HEK293 (cell line): Measurements from ENCODE around the gene NPAS2.

Experiments
- FEZF1 ChIP-seq: fragments of 450-650 bp; formaldehyde crosslinking; IDR thresholded peaks from 2 replicates; pipeline ENCODE4 v1.5.1; 2016; ENCODE audit warnings: missing biosample characterization, missing genetic modification characterization
- HOXC10 ChIP-seq: sonication (generic); formaldehyde crosslinking; IDR thresholded peaks from 2 replicates; pipeline ENCODE4 v1.8.1; 2023; ENCODE audit warnings: mild to moderate bottlenecking, missing genetic modification reagents
- KLF16 ChIP-seq: fragments of 450-650 bp; formaldehyde crosslinking; IDR thresholded peaks from 2 replicates; pipeline ENCODE4 v1.5.1; 2017; ENCODE audit warnings: missing biosample characterization, missing genetic modification characterization
- PATZ1 ChIP-seq: fragments of 450-650 bp; formaldehyde crosslinking; IDR thresholded peaks from 2 replicates; pipeline ENCODE4 v1.5.1; 2016; ENCODE audit warnings: missing biosample characterization, missing genetic modification characterization
- PRDM1 ChIP-seq: fragments of 450-650 bp; formaldehyde crosslinking; IDR thresholded peaks from 2 replicates; pipeline ENCODE4; 2016; ENCODE audit warnings: missing biosample characterization, missing genetic modification characterization
- PRDM6 ChIP-seq: fragments of 450-650 bp; formaldehyde crosslinking; IDR thresholded peaks from 2 replicates; pipeline ENCODE4 v1.5.1; 2017; ENCODE audit warnings: missing biosample characterization, missing genetic modification characterization
- TSHZ1 ChIP-seq: fragments of 450-650 bp; formaldehyde crosslinking; IDR thresholded peaks from 2 replicates; pipeline ENCODE4 v1.5.1; 2016; ENCODE audit warnings: missing biosample characterization, missing genetic modification characterization, borderline replicate concordance
- ZBTB20 ChIP-seq: fragments of 450-650 bp; formaldehyde crosslinking; IDR thresholded peaks from 2 replicates; pipeline ENCODE4 v1.5.1; 2016; ENCODE audit warnings: missing biosample characterization, missing genetic modification characterization
- ZBTB21 ChIP-seq: fragments of 450-650 bp; formaldehyde crosslinking; IDR thresholded peaks from 2 replicates; pipeline ENCODE4 v1.5.1; 2017; ENCODE audit warnings: missing biosample characterization, missing genetic modification characterization
- ZNF133 ChIP-seq: fragments of 450-650 bp; formaldehyde crosslinking; IDR thresholded peaks from 2 replicates; pipeline ENCODE4 v1.5.1; 2016; ENCODE audit warnings: missing biosample characterization, missing genetic modification characterization
- ZNF157 ChIP-seq: fragments of 450-650 bp; formaldehyde crosslinking; IDR thresholded peaks from 2 replicates; pipeline ENCODE4 v1.5.1; 2016; ENCODE audit warnings: missing biosample characterization, missing genetic modification characterization
- ZNF18 ChIP-seq: fragments of 450-650 bp; formaldehyde crosslinking; IDR thresholded peaks from 2 replicates; pipeline ENCODE4 v1.5.1; 2016; ENCODE audit warnings: missing biosample characterization, missing genetic modification characterization
- ZNF221 ChIP-seq: fragments of 450-650 bp; formaldehyde crosslinking; IDR thresholded peaks from 2 replicates; pipeline ENCODE4 v1.5.1; 2017; ENCODE audit warnings: missing biosample characterization, missing genetic modification characterization, borderline replicate concordance
- ZNF292 ChIP-seq: fragments of 450-650 bp; formaldehyde crosslinking; IDR thresholded peaks from 2 replicates; pipeline ENCODE4 v1.5.1; 2016; ENCODE audit warnings: low read depth, missing biosample characterization, missing genetic modification characterization, borderline replicate concordance
- ZNF335 ChIP-seq: fragments of 450-650 bp; formaldehyde crosslinking; conservative IDR thresholded peaks from 2 replicates; pipeline ENCODE4 v1.5.1; 2016; ENCODE audit warnings: missing biosample characterization, missing genetic modification characterization
- ZNF37A ChIP-seq: fragments of 450-650 bp; IDR thresholded peaks from 2 replicates; pipeline ENCODE4 v1.5.1; 2018; ENCODE audit warnings: missing biosample characterization, missing genetic modification characterization
- ZNF433 ChIP-seq: fragments of 450-650 bp; formaldehyde crosslinking; IDR thresholded peaks from 2 replicates; pipeline ENCODE4 v1.5.1; 2016; ENCODE audit warnings: missing biosample characterization, missing genetic modification characterization, low read depth
- ZNF513 ChIP-seq: fragments of 450-650 bp; IDR thresholded peaks from 2 replicates; pipeline ENCODE4 v1.5.1; 2018; ENCODE audit warnings: missing biosample characterization, missing genetic modification characterization
- ZNF521 ChIP-seq: fragments of 450-650 bp; formaldehyde crosslinking; IDR thresholded peaks from 2 replicates; pipeline ENCODE4 v1.5.1; 2017; ENCODE audit warnings: missing biosample characterization, mild to moderate bottlenecking, missing genetic modification characterization
- ZNF548 ChIP-seq: fragments of 450-650 bp; formaldehyde crosslinking; IDR thresholded peaks from 2 replicates; pipeline ENCODE4 v1.5.1; 2016; ENCODE audit warnings: missing biosample characterization, missing genetic modification characterization
- ZNF558 ChIP-seq: fragments of 450-650 bp; formaldehyde crosslinking; IDR thresholded peaks from 2 replicates; pipeline ENCODE4 v1.5.1; 2016; ENCODE audit warnings: missing biosample characterization, missing genetic modification characterization
- ZNF560 ChIP-seq: fragments of 450-650 bp; formaldehyde crosslinking; IDR thresholded peaks from 2 replicates; pipeline ENCODE4 v1.5.1; 2017; ENCODE audit warnings: missing biosample characterization, missing genetic modification characterization, borderline replicate concordance
- ZNF600 ChIP-seq: fragments of 450-650 bp; formaldehyde crosslinking; IDR thresholded peaks from 2 replicates; pipeline ENCODE4 v1.5.1; 2016; ENCODE audit warnings: missing biosample characterization, missing genetic modification characterization
- ZNF610 ChIP-seq: fragments of 450-650 bp; formaldehyde crosslinking; IDR thresholded peaks from 2 replicates; pipeline ENCODE4 v1.5.1; 2016; ENCODE audit warnings: missing biosample characterization, missing genetic modification characterization, borderline replicate concordance
- ZNF621 ChIP-seq: fragments of 450-650 bp; formaldehyde crosslinking; IDR thresholded peaks from 2 replicates; pipeline ENCODE4 v1.5.1; 2017; ENCODE audit warnings: missing biosample characterization, missing genetic modification characterization
- ZNF629 ChIP-seq: fragments of 450-650 bp; formaldehyde crosslinking; IDR thresholded peaks from 2 replicates; pipeline ENCODE4 v1.5.1; 2017; ENCODE audit warnings: missing biosample characterization, missing genetic modification characterization
- ZNF654 ChIP-seq: fragments of 450-650 bp; formaldehyde crosslinking; IDR thresholded peaks from 2 replicates; pipeline ENCODE4 v1.5.1; 2016; ENCODE audit warnings: low read depth, missing biosample characterization, missing genetic modification characterization
- ZNF76 ChIP-seq: fragments of 450-650 bp; formaldehyde crosslinking; IDR thresholded peaks from 2 replicates; pipeline ENCODE4; 2016; ENCODE audit warnings: low read depth, missing biosample characterization, missing genetic modification characterization, borderline replicate concordance
- ZSCAN18 ChIP-seq: fragments of 450-650 bp; formaldehyde crosslinking; IDR thresholded peaks from 2 replicates; pipeline ENCODE4 v1.5.1; 2016; ENCODE audit warnings: missing biosample characterization, missing genetic modification characterization

NPAS2 gene

GRCh38 chr2:100902817-100903405, 83.0 kb downstream of the NPAS2 start (continued):
- TF ChIP-seq ZNF521, result no peak
- no peak for TF ChIP-seq ZSCAN18 (tag by site-specific recombination)
- TF ChIP-seq PATZ1 (tag by site-specific recombination), result no peak
- no peak for TF ChIP-seq KLF16
- TF ChIP-seq ZNF560 (tag by site-specific recombination), result no peak
- no peak for TF ChIP-seq ZNF548
- TF ChIP-seq ZNF513 (tag by site-specific recombination), result no peak
- TF ChIP-seq ZNF157 (tag by site-specific recombination), result no peak
- TF ChIP-seq ZNF221 (tag by site-specific recombination), result no peak
- peak; percentile 72 for TF ChIP-seq ZBTB20 (tag by site-specific recombination)
- TF ChIP-seq ZNF629 (tag by site-specific recombination), result peak; percentile 78
- TF ChIP-seq ZNF654, result no peak
- TF ChIP-seq ZNF335 (tag by site-specific recombination), result peak; percentile 10; the same call in 1 of the 2 replicates
- no peak for TF ChIP-seq HOXC10
- TF ChIP-seq ZNF18 (tag by site-specific recombination), result no peak
- no peak for TF ChIP-seq ZNF133 (tag by site-specific recombination)
- TF ChIP-seq FEZF1 (tag by site-specific recombination), result peak; percentile 82
- TF ChIP-seq ZNF37A, result no peak
- 0 out of 2 replicates have a peak, but pooled peaks have one; percentile 38 for TF ChIP-seq ZNF600 (tag by site-specific recombination)
- TF ChIP-seq ZNF292 (tag by site-specific recombination), result no peak
- peak; percentile 51; the same call in 1 of the 2 replicates for TF ChIP-seq PRDM6 (tag by site-specific recombination)
- no peak for TF ChIP-seq ZBTB21 (tag by site-specific recombination)
- TF ChIP-seq ZNF76 (tag by site-specific recombination), result no peak
- TF ChIP-seq ZNF621 (tag by site-specific recombination), result no peak
- TF ChIP-seq ZNF558, result no peak; the same call in 1 of the 2 replicates
- TF ChIP-seq PRDM1 (tag by site-specific recombination), result no peak
- TF ChIP-seq ZNF433, result no peak
- TF ChIP-seq TSHZ1 (tag by site-specific recombination), result peak; percentile 76; the same call in 1 of the 2 replicates
- no peak for TF ChIP-seq ZNF610 (tag by site-specific recombination)
